A673 (cell line): ENCODE measurements around the gene ASB16. TPM values are rescaled to one million over a fixed set of nuclear protein-coding genes. Genes with fewer than 3 reads are reported as not detected.

ENCODE experiments used
- BruUV-seq: library from RNA; stranded (reverse); fragments of 400-500 nt; replicated peaks from 2 replicates; lab custom pipeline; 2021; lab: Mats Ljungman, UMichigan
- CTCF ChIA-PET: fragments of 300-600 bp; sonication (Branson Sonifier 250); formaldehyde crosslinking; loops from one replicate; lab custom pipeline; 2022; ENCODE audit warnings: antibody characterized with exemption; lab: Charles Lee
- POLR2A ChIA-PET: fragments of 300-600 bp; sonication (Branson Sonifier 250); formaldehyde crosslinking; loops from one replicate; lab custom pipeline; 2022; ENCODE audit warnings: antibody characterized with exemption; ENCODE audit not compliant: low non-redundant PET; lab: Charles Lee
- DNase-seq: peaks from one replicate; pipeline ENCODE4 v3.0.0-alpha.2; 2015; ENCODE audit warnings: low spot score
- H3K27ac ChIP-seq: fragments of 200-600 bp; sonication (generic); 2 replicates; pipeline ENCODE4 v1.5.1; 2016; ENCODE audit warnings: mixed run types, low read depth, mild to moderate bottlenecking, mixed read lengths, antibody characterized with exemption, low read length; ENCODE audit not compliant: poor library complexity, severe bottlenecking
- H3K27me3 ChIP-seq: fragments of 200-600 bp; sonication (generic); replicated peaks from 2 replicates; pipeline ENCODE4 v1.6.1; 2017; ENCODE audit warnings: mixed run types, low read depth, mild to moderate bottlenecking, mixed read lengths, antibody characterized with exemption, low read length; ENCODE audit not compliant: insufficient read depth, poor library complexity
- H3K36me3 ChIP-seq: fragments of 200-600 bp; sonication (generic); 2 replicates; pipeline ENCODE4 v1.6.1; 2016; ENCODE audit warnings: mixed run types, mild to moderate bottlenecking, mixed read lengths, antibody characterized with exemption, low read length; ENCODE audit not compliant: insufficient read depth, poor library complexity, severe bottlenecking
- H3K4me1 ChIP-seq: fragments of 200-600 bp; sonication (generic); 2 replicates; pipeline ENCODE4 v1.6.1; 2017; ENCODE audit warnings: mixed run types, mild to moderate bottlenecking, mixed read lengths, antibody characterized with exemption, low read length; ENCODE audit not compliant: insufficient read depth, poor library complexity, severe bottlenecking
- H3K4me3 ChIP-seq: fragments of 200-600 bp; sonication (generic); 2 replicates; pipeline ENCODE4 v1.5.1; 2016; ENCODE audit warnings: low read depth, mixed run types, mild to moderate bottlenecking, mixed read lengths, low read length; ENCODE audit not compliant: poor library complexity, severe bottlenecking
- H3K9me3 ChIP-seq: fragments of 200-600 bp; sonication (generic); 2 replicates; pipeline ENCODE4 v1.6.1; 2016; ENCODE audit warnings: mixed run types, low read depth, mild to moderate bottlenecking, mixed read lengths, antibody characterized with exemption, low read length; ENCODE audit not compliant: poor library complexity, severe bottlenecking
- EZH2 ChIP-seq: fragments of 200-600 bp; sonication (generic); IDR thresholded peaks from 2 replicates; pipeline ENCODE4 v1.6.1; 2017; ENCODE audit warnings: borderline replicate concordance, low read depth, mild to moderate bottlenecking, mixed read lengths, antibody characterized with exemption, low read length; ENCODE audit not compliant: poor library complexity, severe bottlenecking
- intact Hi-C: fragments of 100-400 bp; cut with micrococcal nuclease; formaldehyde crosslinking; loops from one replicate; pipeline ENCODE4 v1.10.0; 2022; ENCODE audit not compliant: unreplicated experiment
- total RNA-seq: library from RNA; stranded (reverse); gene quantifications from 2 replicates; pipeline ENCODE4 v1.2.3, GENCODE V29; 2021
- TF ChIP-seq, protein P1 (sequence below): fragments of 300-800, 200-600 bp; sonication (generic); conservative IDR thresholded peaks from 2 replicates; pipeline ENCODE4 v1.5.1; 2017; ENCODE audit warnings: low read depth, mild to moderate bottlenecking, antibody characterized with exemption, low read length, moderate library complexity, mixed read lengths

Gene ASB16
- total RNA-seq, 1 experiment from 2014 or later, result 0.17 TPM

DNA sequence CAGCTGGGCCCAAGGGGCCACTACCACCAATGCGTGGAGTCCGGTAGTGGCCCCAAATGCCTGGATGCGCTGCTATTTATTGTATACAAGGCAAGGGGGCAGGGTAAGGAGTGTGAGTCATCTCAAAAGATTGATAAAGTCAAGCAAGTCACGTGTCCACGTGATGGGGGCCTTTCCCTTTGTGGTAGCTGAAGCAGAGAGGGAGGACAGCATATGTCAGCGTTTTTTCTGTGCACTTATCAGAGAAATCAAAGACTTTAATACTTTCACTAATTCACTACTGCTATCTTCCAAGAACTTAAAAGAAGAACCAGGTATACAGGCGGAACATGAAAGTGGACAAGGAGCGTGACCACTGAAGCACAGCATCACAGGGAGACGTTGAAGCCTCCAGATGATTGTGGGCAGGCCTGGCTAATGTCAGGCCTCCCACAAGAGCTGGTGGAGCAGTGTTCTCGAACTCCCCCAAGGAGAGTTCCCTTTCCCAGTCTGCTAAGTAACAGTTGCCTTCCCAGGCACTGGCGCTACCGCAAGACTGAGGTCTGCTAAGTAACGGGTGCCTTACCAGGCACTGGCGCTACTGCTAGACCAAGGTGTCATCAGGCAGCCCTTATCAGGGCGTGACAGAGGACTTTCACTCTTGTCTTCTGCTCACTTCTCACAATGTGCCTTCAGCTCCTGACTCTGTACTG lies 10.8 kb upstream of the ASB16 start:
- POLR2A ChIA-PET, result no interaction called here
- intact Hi-C loops, result no loop called here
- Histone ChIP-seq H3K4me1 (no peaks in the 10 kb centered on the region), H3K27ac (no peak overlapping the region), H3K27me3 (no peaks in the 10 kb centered on the region), H3K9me3 (no peaks in the 10 kb centered on the region), H3K36me3 (peaks cover 10% of the 10 kb centered on the region), H3K4me3 (no peak overlapping the region)
- BruUV-seq, result no TSS peak
- CTCF ChIA-PET, result no interaction called here
- DNase-seq, result no peak
- TF ChIP-seq EZH2, result no peak
- TF ChIP-seq, protein P1, sequence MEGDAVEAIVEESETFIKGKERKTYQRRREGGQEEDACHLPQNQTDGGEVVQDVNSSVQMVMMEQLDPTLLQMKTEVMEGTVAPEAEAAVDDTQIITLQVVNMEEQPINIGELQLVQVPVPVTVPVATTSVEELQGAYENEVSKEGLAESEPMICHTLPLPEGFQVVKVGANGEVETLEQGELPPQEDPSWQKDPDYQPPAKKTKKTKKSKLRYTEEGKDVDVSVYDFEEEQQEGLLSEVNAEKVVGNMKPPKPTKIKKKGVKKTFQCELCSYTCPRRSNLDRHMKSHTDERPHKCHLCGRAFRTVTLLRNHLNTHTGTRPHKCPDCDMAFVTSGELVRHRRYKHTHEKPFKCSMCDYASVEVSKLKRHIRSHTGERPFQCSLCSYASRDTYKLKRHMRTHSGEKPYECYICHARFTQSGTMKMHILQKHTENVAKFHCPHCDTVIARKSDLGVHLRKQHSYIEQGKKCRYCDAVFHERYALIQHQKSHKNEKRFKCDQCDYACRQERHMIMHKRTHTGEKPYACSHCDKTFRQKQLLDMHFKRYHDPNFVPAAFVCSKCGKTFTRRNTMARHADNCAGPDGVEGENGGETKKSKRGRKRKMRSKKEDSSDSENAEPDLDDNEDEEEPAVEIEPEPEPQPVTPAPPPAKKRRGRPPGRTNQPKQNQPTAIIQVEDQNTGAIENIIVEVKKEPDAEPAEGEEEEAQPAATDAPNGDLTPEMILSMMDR, result no peak

DNA sequence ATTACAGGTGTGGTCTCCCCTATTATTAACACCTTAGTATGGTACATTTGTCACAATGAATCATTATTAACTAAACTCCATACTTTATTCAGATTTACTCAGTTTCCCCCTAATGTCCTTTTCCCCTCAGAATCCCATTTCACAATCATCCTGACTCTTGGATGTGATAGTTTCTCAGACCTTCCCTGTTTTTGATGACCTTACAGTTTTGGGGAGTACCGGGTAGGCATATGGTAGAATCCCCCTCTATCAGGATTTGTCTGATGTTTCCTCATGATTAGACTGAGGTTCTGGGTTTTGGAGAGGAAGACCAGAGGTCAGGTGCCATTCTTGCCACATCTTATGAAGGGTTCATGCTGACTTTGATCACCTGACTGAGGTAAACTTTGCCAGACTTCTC lies 6.0 kb upstream of the ASB16 start:
- H3K4me3 ChIP-seq, result no peak overlapping the region
- CTCF ChIA-PET, result no interaction called here
- no peak overlapping the region for H3K27ac ChIP-seq
- POLR2A ChIA-PET, result no interaction called here
- H3K9me3 ChIP-seq, result no peaks in the 10 kb centered on the region
- no peak for TF ChIP-seq EZH2
- TF ChIP-seq, protein P1, result no peak
- DNase-seq, result no peak
- no peaks in the 10 kb centered on the region for H3K27me3 ChIP-seq
- H3K4me1 ChIP-seq, result no peaks in the 10 kb centered on the region
- intact Hi-C loops, result no loop called here
- peaks cover 4% of the 10 kb centered on the region for H3K36me3 ChIP-seq
- no TSS peak for BruUV-seq

GRCh38 chr17:44167181-44167861 lies 3.2 kb upstream of the ASB16 start:
- H3K4me1 ChIP-seq, result no peaks in the 10 kb centered on the region
- H3K9me3 ChIP-seq, result no peaks in the 10 kb centered on the region
- H3K27ac ChIP-seq, result no peak overlapping the region
- DNase-seq, result no peak
- peaks cover under 1% of the 10 kb centered on the region for H3K36me3 ChIP-seq
- no peak overlapping the region for H3K4me3 ChIP-seq
- intact Hi-C loops, result no loop called here
- POLR2A ChIA-PET, result no interaction called here
- no peaks in the 10 kb centered on the region for H3K27me3 ChIP-seq
- BruUV-seq, result no TSS peak
- TF ChIP-seq EZH2, result no peak
- TF ChIP-seq, protein P1, result no peak
- CTCF ChIA-PET, result interaction anchor here (0.6 kb wide), 2 partner anchors 211 to 223 kb away, joined by 3 to 7 read pairs; no protein-coding TSS in a partner anchor
